Peyer's patch (tissue), 4 donors: ENCODE data around the gene SPEF2. TPM values are rescaled to one million over a fixed set of nuclear protein-coding genes. Genes with fewer than 3 reads are reported as not detected.

Experiments used
- DNase-seq, 3 donors: peaks; one replicate each; pipeline ENCODE4 v3.0.0-alpha.2; 2017 to 2019
- H3K27ac ChIP-seq, 4 donors: fragments of 200-600 bp; sonication (generic); one replicate each; pipeline ENCODE4 v1.5.1; 2016 to 2019
- H3K27me3 ChIP-seq, 2 donors: fragments of 200-600 bp; sonication (generic); one replicate each; pipeline ENCODE4 v1.5.1; 2019
- H3K36me3 ChIP-seq, 3 donors: fragments of 200-600 bp; sonication (generic); one replicate each; pipeline ENCODE4 v1.5.1; 2016 to 2019
- H3K4me1 ChIP-seq, 4 donors: fragments of 200-600 bp; sonication (generic); one replicate each; pipeline ENCODE4 v1.5.1; 2016 to 2019
- H3K4me3 ChIP-seq, 4 donors: fragments of 200-600 bp; sonication (generic); 1 replicate in 3 of 4; 2 replicates in 1 of 4; pipeline ENCODE4 v1.5.1; 2016 to 2019; ENCODE audit warnings: mild to moderate bottlenecking in 1 of 4
- H3K9me3 ChIP-seq, 4 donors: fragments of 200-600 bp; sonication (generic); one replicate each; pipeline ENCODE4 v1.5.1; 2016 to 2019; ENCODE audit warnings: mild to moderate bottlenecking in 1 of 4
- CTCF ChIP-seq, 6 experiments: fragments of 450-650 bp in 4 of 6; fragments of 200-600 bp in 2 of 6; sonication (generic) in 1 of 6; IDR thresholded peaks; one replicate each; pipeline ENCODE4 v1.5.1; 2017 to 2019; ENCODE audit warnings: antibody characterized with exemption in 6 of 6, mild to moderate bottlenecking in 3 of 6, moderate library complexity in 1 of 6
- POLR2A ChIP-seq, 2 donors: fragments of 450-650 bp; IDR thresholded peaks; one replicate each; pipeline ENCODE4 v1.5.1; 2017; ENCODE audit warnings: antibody characterized with exemption in 2 of 2, mild to moderate bottlenecking in 2 of 2, moderate library complexity in 2 of 2
- total RNA-seq, 4 donors: library from RNA; depleted of rRNA; stranded (reverse); fragments of >200 nt; gene quantifications; one replicate each; pipeline ENCODE4 v1.1.0, GENCODE V29; 2016

Gene SPEF2
- total RNA-seq, 4 donors from 2014 or later, result 2.5 to 8.8 (median 5.1) TPM

GRCh38 chr5:35717718-35718117, 100.1 kb downstream of the SPEF2 start:
- Histone ChIP-seq H3K36me3 (no peaks in the 10 kb centered on the region), H3K9me3 (peaks cover 0 to 4% (median 0%) of the 10 kb centered on the region in 4 donors), H3K27me3 (no peaks in the 10 kb centered on the region), H3K27ac (no peak overlapping the region), H3K4me1 (no peaks in the 10 kb centered on the region), H3K4me3 (no peak overlapping the region)
- no peak for DNase-seq
- TF ChIP-seq CTCF (IDR thresholded peaks at IDR 0.05), result no peak
- no peak for TF ChIP-seq POLR2A (IDR thresholded peaks at IDR 0.05)

GRCh38 chr5:35735718-35736117, 118.1 kb downstream of the SPEF2 start:
- Histone ChIP-seq H3K4me1 (no peaks in the 10 kb centered on the region), H3K36me3 (no peaks in the 10 kb centered on the region), H3K9me3 (no peaks in the 10 kb centered on the region), H3K27me3 (no peaks in the 10 kb centered on the region), H3K27ac (no peak overlapping the region), H3K4me3 (no peak overlapping the region)
- no peak for DNase-seq
- TF ChIP-seq CTCF (IDR thresholded peaks at IDR 0.05) (no peak), POLR2A (IDR thresholded peaks at IDR 0.05) (no peak)

- H3K4me1 ChIP-seq, result no peaks in the 10 kb centered on the region
Observed at GRCh38 chr5:35736280-35736679, 118.6 kb downstream of the SPEF2 start.

GRCh38 chr5:35741126-35741716, 123.6 kb downstream of the SPEF2 start:
- Histone ChIP-seq H3K27me3 (no peaks in the 10 kb centered on the region), H3K4me3 (no peak overlapping the region), H3K27ac (no peak overlapping the region), H3K36me3 (no peaks in the 10 kb centered on the region), H3K9me3 (no peaks in the 10 kb centered on the region), H3K4me1 (no peaks in the 10 kb centered on the region)
- no peak for DNase-seq
- TF ChIP-seq POLR2A (IDR thresholded peaks at IDR 0.05), result no peak
- TF ChIP-seq CTCF (IDR thresholded peaks at IDR 0.05), result no peak

More at GRCh38 chr5:35736280-35736679, 118.6 kb downstream of the SPEF2 start:
- TF ChIP-seq CTCF (IDR thresholded peaks at IDR 0.05) (no peak), POLR2A (IDR thresholded peaks at IDR 0.05) (no peak)
- Histone ChIP-seq H3K36me3 (no peaks in the 10 kb centered on the region), H3K4me3 (no peak overlapping the region), H3K9me3 (no peaks in the 10 kb centered on the region), H3K27ac (no peak overlapping the region), H3K27me3 (no peaks in the 10 kb centered on the region)
- DNase-seq, result no peak

- no peak for DNase-seq
- Histone ChIP-seq H3K9me3 (no peaks in the 10 kb centered on the region), H3K27me3 (no peaks in the 10 kb centered on the region), H3K27ac (no peak overlapping the region), H3K4me1 (no peaks in the 10 kb centered on the region), H3K4me3 (no peak overlapping the region), H3K36me3 (no peaks in the 10 kb centered on the region)
- TF ChIP-seq CTCF (IDR thresholded peaks at IDR 0.05) (no peak), POLR2A (IDR thresholded peaks at IDR 0.05) (no peak)
Observed at GRCh38 chr5:35741971-35742370, 124.3 kb downstream of the SPEF2 start.

- no peaks in the 10 kb centered on the region for H3K9me3 ChIP-seq
- no peaks in the 10 kb centered on the region for H3K36me3 ChIP-seq
- no peaks in the 10 kb centered on the region for H3K4me1 ChIP-seq
- no peak for DNase-seq
- TF ChIP-seq POLR2A (IDR thresholded peaks at IDR 0.05) (no peak), CTCF (IDR thresholded peaks at IDR 0.05) (no peak)
- H3K27me3 ChIP-seq, result no peaks in the 10 kb centered on the region
- H3K27ac ChIP-seq, result no peak overlapping the region
- no peak overlapping the region for H3K4me3 ChIP-seq
Observed at GRCh38 chr5:35743644-35744043, 126.0 kb downstream of the SPEF2 start.
